B cell (primary cell): Measurements from ENCODE around the gene SLC25A40.
"Not testable (repeated sequence)": the region's sequence is repeated elsewhere in the genome, so short reads cannot be mapped to it uniquely, and the experiment has no call there.

Experiments used
- CTCF ChIP-seq: fragments of 200-600 bp; IDR thresholded peaks from one replicate; pipeline ENCODE4 v1.8.0; 2022; ENCODE audit warnings: antibody characterized with exemption, mild to moderate bottlenecking
- EZH2 ChIP-seq: IDR thresholded peaks from 2 replicates; pipeline ENCODE4 v1.6.1; 2012; ENCODE audit warnings: borderline replicate concordance, low read depth, mild to moderate bottlenecking, moderate library complexity, low read length; ENCODE audit not compliant: insufficient read depth, poor library complexity, severe bottlenecking

DNA sequence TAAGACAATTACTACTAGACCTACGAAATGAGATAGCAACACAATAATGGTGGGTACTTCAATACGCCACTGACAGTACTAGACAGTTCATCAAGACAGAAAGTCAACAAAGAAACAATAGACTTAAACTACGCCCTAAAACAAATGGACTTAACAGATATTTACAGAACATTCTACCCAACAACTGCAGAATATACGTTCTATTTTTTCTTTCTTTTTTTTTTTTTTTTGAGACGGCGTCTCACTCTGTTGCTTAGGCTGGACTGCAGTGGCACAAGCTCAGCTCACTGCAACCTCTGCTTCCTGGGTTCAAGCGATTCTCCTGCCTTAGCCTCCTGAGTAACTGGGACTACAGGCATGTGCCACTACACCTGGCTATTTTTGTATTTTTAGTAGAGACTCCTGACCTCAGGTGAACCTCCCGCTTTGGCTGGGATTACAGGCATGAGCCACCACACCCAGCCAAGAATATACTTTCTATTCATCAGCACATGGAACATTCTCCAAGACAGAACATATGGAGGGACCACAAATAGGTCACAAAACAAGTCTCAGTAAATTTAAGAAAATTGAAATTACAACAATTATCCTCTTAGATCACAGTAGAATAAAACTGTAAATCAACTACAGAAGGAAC, 46.7 kb upstream of the SLC25A40 start:
- not testable (repeated sequence) for TF ChIP-seq EZH2, CTCF
